ENCODE data around the gene HMGB3.
"Not testable (repeated sequence)": the region's sequence is repeated elsewhere in the genome, so short reads cannot be mapped to it uniquely, and the experiment has no call there.

The HMGB3 gene

GRCh38 chrX:150982788-150983520 lies at the start of gene HMGB3:
HMGB3 (plus strand) TSS chrX:150983335; CDS start chrX:150985600, 2,265 bp downstream.
- DNase-seq (ENCODE audit: low read depth in 2 of 2): peak; percentile 71 to 79

- peak in 1 of 2 experiments; percentile 37 for DNase-seq (ENCODE audit: low read depth in 2 of 2)
Observed at GRCh38 chrX:150933945-150934350, 49.2 kb upstream of the HMGB3 start.

DNA sequence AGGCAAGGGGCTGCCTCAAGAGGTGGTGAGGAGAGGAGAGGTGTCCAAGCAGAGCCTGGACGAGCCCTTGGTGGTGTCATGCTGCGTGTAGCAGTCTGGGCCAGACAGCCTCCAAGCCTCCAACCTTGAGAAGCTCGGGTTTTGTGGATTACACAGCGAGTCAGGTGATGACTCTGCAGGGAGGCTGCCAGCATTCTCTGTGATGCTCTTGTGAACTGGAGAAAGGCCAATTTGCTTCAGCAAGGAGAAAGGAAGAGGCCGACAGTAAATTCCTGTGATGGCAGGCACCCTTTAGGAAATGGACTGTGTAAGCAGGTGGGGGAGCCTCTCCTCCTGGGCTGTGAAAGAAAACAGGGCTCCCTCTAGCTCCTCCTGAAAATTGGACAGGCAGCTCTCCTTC lies 48.7 kb upstream of the HMGB3 start:
- peak; percentile 40 to 50 for DNase-seq (ENCODE audit: low read depth in 2 of 2)

- peak in 1 of 2 experiments; percentile 44 for DNase-seq (ENCODE audit: low read depth in 2 of 2)
Observed at GRCh38 chrX:150935467-150935866, 47.7 kb upstream of the HMGB3 start.

DNA sequence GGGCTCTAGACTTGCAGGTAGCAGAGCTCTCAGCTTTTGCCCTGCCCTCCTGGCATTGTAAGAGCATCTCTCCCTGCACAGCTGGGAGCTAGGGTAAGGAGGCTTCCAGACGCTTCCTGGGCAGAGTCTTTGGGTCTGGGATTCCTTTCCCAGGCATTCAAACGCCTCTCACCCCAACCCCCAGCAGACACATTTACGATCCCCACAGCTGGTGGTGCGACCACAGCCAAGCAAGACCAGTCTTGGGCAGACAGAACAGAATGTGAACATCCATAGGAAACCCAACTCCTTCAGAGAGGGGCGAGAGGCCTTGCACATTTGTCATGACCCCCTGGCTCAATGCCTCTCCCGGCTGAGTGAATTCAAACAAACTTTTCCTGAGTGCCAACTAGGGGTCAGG lies 46.6 kb upstream of the HMGB3 start:
- no peak for DNase-seq (ENCODE audit: low read depth in 2 of 2)

DNA sequence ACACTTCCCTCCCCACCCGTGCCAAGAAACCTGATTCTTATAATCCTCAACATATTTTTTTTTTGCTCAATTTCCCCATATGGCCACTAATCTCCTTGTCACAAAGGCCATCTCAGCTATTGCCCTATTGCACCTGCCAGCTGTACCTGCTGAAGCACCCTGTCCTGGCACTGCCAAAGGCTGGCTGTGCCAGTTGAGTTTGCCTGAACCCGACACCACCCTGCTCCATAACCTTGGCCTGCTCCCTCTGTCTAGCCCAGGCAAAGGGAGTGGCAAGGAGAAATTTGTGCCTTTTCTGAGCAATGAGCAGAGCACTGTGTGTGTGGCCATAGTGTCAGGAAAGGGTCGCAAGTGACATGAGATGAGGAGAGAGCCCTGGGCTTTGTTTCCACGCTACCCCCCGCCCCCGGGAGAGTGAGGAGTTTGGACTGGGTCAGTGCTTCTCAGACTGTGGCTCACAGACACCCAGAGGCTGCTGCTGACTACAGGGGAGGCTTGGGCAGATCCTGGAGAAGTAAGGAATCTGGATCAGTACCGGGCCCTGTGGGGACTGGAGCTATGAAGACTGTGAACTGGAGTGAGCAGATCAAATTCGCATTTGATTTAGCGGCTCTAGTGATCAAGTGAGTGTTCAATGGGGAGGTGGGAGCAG lies 42.2 kb upstream of the HMGB3 start:
- DNase-seq (ENCODE audit: low read depth in 2 of 2): no peak

DNA sequence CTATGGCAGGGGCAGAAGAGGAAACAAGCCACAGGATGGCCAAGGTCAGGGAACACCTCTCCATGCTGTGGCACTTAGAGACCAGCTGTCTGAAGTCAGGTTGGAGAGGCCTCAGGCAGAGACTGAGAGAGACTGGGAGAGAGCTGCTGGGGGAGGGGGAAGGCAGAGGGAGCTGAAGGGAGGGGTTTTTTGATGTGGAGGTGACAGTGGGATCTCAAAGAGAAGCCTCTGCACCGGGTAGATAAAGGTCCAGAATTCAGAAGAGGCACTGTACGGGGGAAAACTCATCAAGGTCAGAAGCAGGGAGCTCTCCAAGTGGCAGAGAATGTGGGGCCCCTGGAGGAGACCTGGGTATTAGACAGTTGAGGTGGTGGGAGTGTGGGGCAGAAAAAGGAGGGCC lies 41.6 kb upstream of the HMGB3 start:
- no peak for DNase-seq (ENCODE audit: low read depth in 2 of 2)

DNA sequence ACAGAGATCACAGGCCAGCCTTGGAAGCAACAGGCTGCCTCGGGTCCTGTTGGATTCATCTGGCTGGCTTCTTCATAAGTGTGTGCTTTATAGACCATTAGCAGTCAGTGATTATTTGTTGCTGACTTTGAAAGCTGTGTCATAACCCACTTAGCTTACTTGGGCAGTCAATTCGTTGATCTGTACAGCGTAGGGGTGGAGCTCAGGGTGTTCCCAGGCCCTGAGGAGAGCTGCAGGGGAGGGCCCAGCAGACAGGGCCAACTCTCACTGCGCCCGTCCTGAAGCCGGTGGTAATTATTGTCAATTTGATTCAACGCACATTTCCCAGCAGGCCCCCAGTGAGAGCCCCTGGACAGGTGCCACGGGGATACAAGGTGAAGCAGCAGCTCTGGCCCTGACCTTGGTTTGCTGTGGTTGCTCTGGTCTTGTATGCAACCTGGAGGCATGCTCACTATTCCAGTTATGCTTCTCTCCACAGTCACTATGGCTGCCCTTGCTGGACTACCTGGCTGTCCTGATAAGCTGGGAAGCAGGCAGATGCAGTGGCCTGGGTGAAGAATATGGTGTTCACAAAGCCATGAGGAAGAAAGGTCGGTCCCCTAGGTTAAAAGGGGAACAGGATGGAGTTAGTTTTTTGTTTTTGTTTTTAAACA lies 40.1 kb upstream of the HMGB3 start:
- no peak for DNase-seq (ENCODE audit: low read depth in 2 of 2)

DNA sequence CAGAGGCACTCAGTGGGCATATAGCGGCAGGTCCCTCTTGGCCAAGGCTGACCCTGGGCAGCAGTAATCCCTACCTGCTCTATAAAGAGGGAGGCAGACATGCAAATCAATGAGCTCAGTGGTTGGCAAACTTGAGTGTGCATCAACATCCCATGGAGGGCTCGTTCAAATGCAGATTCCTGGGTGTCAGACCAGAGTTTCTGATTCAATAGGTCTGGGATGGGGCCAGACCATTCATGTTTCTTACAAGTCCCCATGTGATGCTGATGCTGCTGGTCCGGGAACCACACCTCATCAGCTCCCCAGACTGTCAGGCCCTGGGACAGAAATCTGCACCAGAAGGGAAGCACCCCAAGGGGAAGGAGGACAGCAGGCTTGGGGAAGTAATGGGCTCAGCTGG lies 38.9 kb upstream of the HMGB3 start:
- no peak for DNase-seq (ENCODE audit: low read depth in 2 of 2)

- DNase-seq (ENCODE audit: low read depth in 2 of 2): no peak
Observed at GRCh38 chrX:150954951-150955350, 28.2 kb upstream of the HMGB3 start.

GRCh38 chrX:150955590-150955989 lies 27.5 kb upstream of the HMGB3 start:
- DNase-seq (ENCODE audit: low read depth in 2 of 2): no peak

- DNase-seq (ENCODE audit: low read depth in 2 of 2): no peak
Observed at GRCh38 chrX:150958177-150958576, 25.0 kb upstream of the HMGB3 start.

DNA sequence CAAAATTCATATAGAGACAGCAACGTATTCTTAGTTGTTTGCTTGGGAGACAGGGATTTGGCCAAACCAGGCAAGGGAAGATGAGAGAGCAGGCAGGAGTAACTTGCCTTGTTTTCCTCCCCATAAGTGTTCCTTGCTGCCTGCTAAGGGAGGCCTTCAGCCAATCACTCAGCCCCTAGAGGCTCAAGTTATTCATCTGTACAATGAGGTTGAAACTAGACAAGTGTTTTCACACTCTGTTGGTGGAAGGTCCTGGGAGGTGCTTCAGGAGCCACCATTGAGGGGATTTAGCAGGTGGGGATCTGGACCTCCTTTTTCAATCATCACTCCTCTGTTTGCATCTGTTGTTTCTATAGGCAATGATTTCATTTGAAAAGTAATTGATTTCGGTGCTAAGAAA lies 23.6 kb upstream of the HMGB3 start:
- DNase-seq (ENCODE audit: low read depth in 2 of 2): no peak

- DNase-seq (ENCODE audit: low read depth in 2 of 2): no peak
Observed at GRCh38 chrX:150961631-150962030, 21.5 kb upstream of the HMGB3 start.

DNA sequence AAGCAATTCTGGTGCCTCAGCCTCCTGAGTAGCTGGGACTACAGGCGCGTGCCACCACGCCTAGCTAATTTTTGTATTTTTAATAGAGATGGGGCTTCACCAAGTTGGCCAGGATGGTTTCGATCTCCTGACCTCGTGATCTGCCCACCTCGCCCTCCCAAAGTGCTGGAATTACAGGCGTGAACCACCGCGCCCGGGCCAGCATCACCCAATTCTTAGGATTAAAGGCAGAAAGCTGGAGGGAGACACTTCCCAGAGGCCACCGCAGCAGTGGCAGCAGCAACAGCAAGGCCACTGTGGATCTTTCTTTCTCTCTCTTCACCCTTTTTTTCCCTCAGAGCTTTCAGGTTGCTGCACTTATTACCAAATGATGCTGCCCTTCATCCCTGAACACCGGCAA lies 18.7 kb upstream of the HMGB3 start:
- DNase-seq (ENCODE audit: low read depth in 2 of 2): not testable (repeated sequence)

- DNase-seq (ENCODE audit: low read depth in 2 of 2): no peak
Observed at GRCh38 chrX:150966235-150966634, 16.9 kb upstream of the HMGB3 start.

DNA sequence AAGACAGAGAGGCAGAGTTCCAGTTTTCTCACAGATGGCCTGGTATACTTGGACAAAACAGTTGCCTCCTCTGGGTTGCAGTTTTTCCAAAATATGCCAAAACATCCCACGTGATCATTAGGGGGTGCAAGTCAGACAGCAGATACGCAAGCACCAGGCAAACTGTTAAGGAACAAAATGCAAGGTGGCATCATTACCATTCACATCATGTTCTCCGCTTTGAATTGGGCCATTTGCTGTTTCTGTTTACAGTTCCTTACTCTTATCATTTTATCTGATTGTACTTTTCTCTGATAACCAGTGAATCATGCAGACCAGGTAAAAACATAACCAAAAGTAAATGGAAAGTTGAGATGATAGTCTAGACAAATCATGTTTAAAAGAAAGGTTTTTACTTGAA lies 16.4 kb upstream of the HMGB3 start:
- no peak for DNase-seq (ENCODE audit: low read depth in 2 of 2)

DNA sequence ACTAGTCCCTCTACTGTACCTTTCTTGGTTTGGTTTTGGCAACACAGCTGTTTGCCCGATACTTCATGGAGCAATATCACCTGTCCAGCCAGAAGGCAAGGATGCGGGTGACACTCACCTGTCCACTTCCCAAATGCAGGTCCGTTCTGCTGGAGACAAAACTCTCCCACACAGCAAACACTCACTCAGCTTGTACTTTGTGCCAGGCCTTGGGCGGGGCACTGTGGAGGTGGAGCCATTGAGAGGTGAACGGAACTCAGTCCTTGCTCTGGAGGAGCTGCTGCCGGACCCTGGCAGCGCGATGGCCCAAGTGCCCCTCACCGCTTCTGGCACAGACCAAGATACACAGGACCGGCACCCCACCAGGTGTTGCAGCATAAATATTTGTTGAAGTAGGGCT lies 15.3 kb upstream of the HMGB3 start:
- no peak for DNase-seq (ENCODE audit: low read depth in 2 of 2)

- no peak for DNase-seq (ENCODE audit: low read depth in 2 of 2)
Observed at GRCh38 chrX:150968862-150969720, 14.0 kb upstream of the HMGB3 start.

- DNase-seq (ENCODE audit: low read depth in 2 of 2): no peak
Observed at GRCh38 chrX:150972450-150972849, 10.7 kb upstream of the HMGB3 start.

DNA sequence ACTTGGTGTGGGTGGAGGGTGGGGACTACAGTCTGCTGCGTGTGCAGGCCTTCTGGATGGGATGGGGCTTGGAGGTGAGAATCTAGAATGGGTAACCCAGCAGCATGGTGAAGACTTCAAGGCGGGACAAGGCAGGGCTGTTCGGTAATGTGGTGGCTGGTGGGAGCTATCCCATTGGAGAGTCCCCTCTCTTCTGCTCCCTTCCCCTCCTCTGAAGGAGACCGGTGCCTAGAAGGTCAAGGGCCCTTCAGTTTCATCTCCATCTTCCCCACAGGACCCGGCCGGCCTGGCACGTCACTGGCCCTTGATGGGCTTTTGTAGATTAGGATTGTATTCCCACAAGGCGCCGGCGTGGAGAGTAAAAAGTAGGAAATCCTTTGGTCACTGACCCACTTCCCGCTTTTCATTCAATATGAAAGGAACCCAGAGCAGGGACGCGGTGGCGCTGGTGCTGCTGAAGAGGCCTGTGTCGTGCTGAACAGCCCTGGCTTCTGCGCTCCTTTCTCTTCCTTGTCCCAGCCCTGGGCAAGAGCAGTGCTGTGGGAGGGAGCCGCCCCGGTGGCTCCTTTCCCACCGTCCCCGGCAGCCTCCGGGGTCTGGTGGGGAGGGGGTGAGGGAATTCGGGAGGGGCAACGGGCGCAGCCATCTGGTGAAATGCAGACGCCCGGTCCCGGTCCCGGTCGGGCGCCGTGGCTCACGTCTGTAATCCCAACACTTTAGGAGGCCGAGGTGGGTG lies 7.3 kb upstream of the HMGB3 start:
- no peak for DNase-seq (ENCODE audit: low read depth in 2 of 2)

Measured in fibroblast of skin of left quadriceps (primary cell).